GM19324 (cell line): ENCODE results near the gene PAQR5.

Experiments used
- ATAC-seq: cut with Tn5 transposase; IDR thresholded peaks from one replicate; pipeline ENCODE4 v1.9.1; 2021; ENCODE audit warnings: mild to moderate bottlenecking, moderate library complexity; ENCODE audit not compliant: unreplicated experiment, low FRiP score

The PAQR5 gene

GRCh38 chr15:69388260-69388705, 89.6 kb downstream of the PAQR5 start:
- ATAC-seq: no peak

DNA sequence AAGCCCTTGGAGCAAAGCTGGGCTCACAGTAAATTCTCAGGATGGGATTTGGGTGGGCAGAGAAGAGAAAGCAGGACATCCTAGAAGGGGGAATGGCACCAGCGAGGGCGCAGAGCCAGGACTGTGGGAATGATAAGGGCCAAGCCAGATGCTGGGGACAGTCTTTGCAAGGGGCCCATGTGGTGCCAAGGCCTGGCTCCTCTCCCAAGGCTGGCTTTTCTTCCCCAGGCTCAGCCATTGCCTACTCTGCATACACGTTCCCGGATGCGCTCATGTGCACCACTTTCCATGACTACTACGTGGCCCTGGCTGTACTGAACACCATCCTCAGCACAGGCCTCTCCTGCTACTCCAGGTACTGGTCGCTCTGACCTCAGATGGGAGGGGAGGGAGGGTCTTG, 90.7 kb downstream of the PAQR5 start:
- ATAC-seq: no peak

DNA sequence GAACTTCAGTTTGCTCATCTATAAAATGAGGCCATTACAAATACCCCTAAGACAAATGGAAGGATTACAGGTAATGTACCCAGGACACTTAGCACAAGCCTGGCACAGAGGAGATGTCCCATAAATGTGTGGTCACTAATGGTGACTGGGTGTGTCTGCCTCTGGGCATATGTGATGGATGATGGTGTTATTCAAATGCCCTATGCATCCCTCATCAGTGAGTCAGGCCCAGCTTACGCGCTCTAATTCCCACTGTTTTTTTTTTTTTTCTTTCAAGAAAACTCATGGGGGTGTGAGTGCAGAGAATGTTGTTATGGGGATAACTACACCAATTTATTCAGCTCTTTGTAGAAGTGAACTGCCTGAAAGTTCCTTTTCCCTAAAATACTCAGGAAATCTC, 91.9 kb downstream of the PAQR5 start:
- no peak for ATAC-seq

- ATAC-seq: no peak
These were observed 92.5 kb downstream of the PAQR5 start for GRCh38 chr15:69391046-69391757.

- ATAC-seq: no peak
These were observed 93.6 kb downstream of the PAQR5 start for GRCh38 chr15:69392352-69392751.

DNA sequence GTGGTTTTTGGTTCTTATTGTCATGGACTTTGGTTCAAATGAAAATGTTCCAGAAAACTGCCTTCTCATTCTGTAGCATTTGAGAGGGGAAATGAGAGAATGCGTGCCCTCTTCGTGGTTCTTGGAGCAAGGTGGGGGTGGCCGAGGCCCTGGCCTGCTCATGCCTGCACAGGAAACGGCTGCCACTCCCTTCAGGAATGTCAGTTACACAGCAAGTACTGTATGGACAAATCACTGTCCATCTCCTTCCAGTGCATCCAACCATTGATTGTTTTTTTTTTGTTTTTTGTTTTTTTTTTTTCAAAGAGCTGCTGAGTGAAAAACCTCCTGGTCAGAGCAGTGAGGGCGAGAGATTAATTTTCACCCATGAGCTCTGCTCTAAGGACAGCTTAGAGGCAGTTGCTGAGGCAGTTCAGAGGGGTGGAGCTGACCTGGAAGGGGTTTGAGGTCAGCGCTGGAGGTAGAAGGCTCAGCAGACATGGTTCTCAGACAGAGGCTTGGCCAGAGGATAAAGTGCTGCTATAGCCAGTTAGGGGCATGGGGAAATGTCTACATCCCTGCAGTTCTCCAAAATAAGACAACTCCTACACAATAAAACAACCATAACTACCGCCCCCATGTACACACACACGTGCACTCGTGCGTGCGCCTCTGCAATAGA, 95.2 kb downstream of the PAQR5 start:
- ATAC-seq: no peak

GRCh38 chr15:69394556-69395282, 96.0 kb downstream of the PAQR5 start:
- ATAC-seq: no peak

DNA sequence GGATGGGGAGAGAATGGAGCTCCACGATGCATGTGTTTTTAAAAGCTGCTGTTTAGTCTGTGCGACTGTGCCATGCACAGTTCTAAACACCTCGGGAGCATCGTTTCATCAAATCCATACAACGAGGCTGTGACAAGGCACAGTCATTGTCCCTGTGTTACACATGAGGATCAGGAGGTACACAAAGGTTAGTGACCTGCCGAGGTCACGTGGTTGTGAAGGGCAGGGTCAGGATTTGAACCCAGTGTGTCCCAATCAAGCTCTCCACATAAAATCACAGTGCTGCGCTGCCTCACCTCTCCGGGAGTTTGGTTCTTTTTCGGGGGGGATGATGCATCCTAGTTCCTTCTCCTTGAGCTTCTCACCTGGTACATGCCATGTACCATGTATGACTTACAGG, 96.7 kb downstream of the PAQR5 start:
- ATAC-seq: no peak

GRCh38 chr15:69395991-69396390, 97.3 kb downstream of the PAQR5 start:
- no peak for ATAC-seq

GRCh38 chr15:69398491-69398891, 99.8 kb downstream of the PAQR5 start:
- ATAC-seq: no peak

- ATAC-seq: no peak
These were observed 102.1 kb downstream of the PAQR5 start for GRCh38 chr15:69400850-69401249.

DNA sequence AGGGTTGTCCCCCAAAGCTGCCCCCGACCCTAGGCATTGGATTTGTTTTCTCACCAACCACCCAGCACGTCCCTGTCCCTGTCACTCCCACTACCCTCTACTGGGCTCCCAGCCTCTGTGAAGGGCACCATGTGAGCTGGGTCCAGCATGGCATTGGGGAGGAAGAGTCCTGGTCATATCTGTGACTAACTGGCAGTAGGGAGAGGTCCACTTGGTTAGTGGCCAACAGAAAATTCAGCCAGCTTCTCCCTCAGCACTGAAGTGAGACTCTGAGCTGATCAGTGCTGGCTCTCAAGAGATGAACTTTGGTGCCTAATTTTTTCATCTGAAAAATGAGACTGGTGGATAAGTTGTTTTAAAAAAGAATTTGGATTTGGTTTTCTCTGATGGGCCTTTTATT, 104.1 kb downstream of the PAQR5 start:
- no peak for ATAC-seq

DNA sequence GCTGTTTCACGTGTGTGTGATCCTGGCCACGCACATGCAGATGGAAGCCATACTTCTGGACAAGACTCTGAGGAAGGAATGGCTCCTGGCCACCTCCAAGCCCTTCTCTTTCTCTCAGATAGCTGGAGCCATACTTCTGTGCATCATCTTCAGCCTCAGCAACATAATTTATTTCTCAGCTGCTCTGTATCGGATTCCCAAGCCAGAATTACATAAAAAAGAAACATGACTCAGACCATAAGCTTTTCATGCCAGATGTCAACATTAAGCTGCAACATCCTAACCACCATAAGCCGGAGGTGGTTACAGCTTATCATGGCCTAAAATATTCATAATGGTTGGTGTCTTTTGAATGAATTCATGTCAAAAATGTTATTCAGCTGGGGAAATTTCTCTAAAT, 104.9 kb downstream of the PAQR5 start:
- no peak for ATAC-seq

DNA sequence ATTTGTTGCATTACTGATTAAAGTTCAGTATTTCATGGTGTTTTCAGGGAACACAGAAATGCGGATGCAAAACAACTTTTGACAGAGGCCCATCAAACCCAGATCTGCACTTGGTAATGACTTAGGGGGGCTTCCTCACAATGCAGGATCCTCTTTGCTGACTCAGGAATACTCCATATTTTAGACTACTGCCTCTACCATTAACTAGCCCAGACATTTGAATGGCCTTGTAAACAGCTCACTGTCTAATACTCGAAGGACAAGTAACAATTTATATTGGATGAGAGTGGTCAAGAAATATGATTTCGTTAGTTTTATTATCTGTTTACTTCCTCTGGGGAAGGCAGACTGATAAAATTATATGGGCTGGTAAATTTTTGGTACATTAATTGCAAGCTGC, 106.4 kb downstream of the PAQR5 start:
- no peak for ATAC-seq

DNA sequence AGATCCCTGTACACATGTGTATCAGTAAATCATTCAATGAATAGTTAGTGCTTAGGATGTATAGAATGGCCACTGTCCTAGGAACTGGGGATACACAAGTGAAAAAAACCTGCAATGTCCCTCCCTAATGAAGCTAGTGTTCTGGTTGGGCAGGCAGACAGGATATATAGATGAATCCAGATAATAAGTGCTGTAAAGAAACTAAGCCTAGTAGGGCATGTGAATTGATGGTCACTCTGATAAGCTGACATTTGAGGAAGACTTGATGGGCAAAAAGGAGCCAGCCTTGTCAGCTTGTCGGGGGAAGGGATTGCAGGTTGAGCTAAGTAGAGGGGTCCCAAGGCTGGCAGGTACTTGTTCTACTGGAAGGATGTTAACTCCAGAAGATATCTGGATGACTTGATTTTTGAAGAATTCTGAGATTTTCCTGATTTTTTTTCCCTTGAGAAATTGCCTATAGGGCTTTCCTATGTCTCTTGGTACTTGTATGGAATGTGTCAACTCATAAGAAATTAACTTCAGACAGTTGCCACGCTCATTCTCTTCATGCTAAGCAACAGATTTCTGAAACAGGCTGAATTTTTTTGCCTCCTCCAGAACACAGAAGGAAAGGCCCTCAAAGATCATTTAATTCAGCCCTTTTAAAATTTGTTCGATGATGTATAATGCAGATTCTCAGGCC, 109.1 kb downstream of the PAQR5 start:
- ATAC-seq: no peak

GRCh38 chr15:69408841-69409240, 110.1 kb downstream of the PAQR5 start:
- ATAC-seq: no peak

- ATAC-seq: no peak
These were observed 111.6 kb downstream of the PAQR5 start for GRCh38 chr15:69410248-69410874.

- ATAC-seq: no peak
These were observed 113.6 kb downstream of the PAQR5 start for GRCh38 chr15:69412274-69412673.

- ATAC-seq: no peak
These were observed 114.0 kb downstream of the PAQR5 start for GRCh38 chr15:69412701-69413100.

DNA sequence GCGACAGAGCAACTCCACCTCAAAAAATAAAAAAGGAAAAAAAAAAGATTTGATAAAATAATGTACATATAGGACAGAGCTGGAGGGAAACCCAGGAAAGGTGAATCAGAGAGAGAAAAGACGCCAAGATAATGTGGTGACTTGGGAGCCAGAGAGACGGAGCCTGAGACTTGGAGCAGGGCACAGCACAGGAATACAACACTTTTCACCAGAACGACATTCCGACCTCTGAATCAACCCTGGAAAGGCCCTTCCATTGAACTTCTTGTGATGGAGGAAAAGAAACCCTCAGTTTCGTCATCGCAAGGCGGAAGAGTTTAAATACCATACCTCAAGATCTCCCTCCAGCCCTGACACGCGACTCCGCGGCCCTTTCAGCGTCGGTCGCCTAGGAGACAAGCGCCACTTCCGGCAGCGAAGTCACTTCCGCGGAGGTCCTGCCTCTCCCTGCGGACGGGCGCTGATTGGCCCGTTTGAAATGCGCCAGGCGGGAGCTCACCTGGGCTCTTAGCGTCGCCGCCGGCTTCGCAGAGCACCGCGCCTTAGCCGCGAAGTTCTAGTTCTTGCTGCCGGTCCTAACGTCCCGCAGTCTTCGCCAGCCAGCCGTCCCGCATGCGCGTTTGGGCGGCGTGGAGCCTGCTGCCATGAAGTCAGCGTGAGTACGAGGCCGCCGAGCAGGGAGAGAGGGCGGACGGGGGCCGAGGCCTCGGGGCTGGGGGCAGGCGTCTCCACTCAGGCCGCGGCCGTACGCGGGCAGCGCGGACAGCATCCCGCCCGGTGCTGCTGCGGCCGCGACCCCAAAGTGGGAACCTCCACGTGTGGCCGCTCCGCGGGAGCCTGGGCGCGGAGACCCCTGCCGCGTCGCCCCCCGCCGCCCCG, 115.3 kb downstream of the PAQR5 start, which contains the start of gene KIF23:
KIF23 (plus strand) TSS at position 528 of the 879 bp plus-strand sequence; CDS start at position 645, 117 bp downstream.
- ATAC-seq: peak; percentile 89
